Measurements from ENCODE around the gene POLR3E. TPM values are rescaled to one million over a fixed set of nuclear protein-coding genes. Genes with fewer than 3 reads are reported as not detected.

The POLR3E gene
- total and polyA plus RNA-seq, 2 experiments from 2014 or later: 23.5 to 62.5 TPM

GRCh38 chr16:22253272-22253671, 43.9 kb upstream of the POLR3E start:
- Histone ChIP-seq H3K4me2 (no peak overlapping the region), H3K4me3 (no peak overlapping the region), H4K20me1 (ENCODE audit: insufficient read depth, poor library complexity, severe bottlenecking) (no peaks in the 10 kb centered on the region), H3K27ac (no peak overlapping the region), H2AFZ (no peak overlapping the region), H3K27me3 (no peaks in the 10 kb centered on the region), H3K9me3 (ENCODE audit: low read depth) (no peaks in the 10 kb centered on the region), H3K79me2 (no peaks in the 10 kb centered on the region), H3K36me3 (replicated peaks; ENCODE audit: insufficient read depth, low read depth) (no peaks in the 10 kb centered on the region), H3K4me1 (ENCODE audit: insufficient read depth) (no peaks in the 10 kb centered on the region), H3K9me2 (replicated peaks; ENCODE audit: insufficient read depth) (no peaks in the 10 kb centered on the region)
- no peak for DNase-seq (ENCODE audit: low spot score)
- WGBS (ENCODE audit: low lambda C conversion rate, missing lambda C conversion rate): 97% methylated on average over 5 of the region's 5 CpGs
- TF ChIP-seq CTCF (IDR thresholded peaks at IDR 0.05; ENCODE audit: poor library complexity) (no peak), EZH2 (IDR thresholded peaks at IDR 0.05; ENCODE audit: borderline replicate concordance) (no peak), EZH2phosphoT487 (IDR thresholded peaks at IDR 0.05; ENCODE audit: low read depth, severe bottlenecking, unreplicated experiment) (no peak)

DNA sequence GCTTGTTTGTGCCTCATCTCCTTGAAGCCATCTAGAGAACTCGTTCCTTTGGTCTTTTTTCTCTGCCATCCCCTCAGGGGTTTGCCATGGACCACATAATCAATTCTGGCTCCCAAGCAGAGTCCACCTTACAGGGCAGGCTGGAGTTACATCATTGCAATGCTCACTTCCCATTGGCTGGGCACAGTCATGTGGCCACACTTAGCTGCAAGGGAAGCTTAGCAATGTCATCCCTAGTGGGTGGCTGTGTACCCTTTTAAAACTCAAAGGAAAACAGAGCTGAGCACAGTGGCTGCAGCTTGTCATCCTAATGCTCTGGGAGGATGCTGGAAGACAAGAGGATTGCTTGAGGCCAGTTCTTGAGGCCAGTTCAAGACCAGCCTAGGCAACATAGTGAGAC, 41.9 kb upstream of the POLR3E start:
- Histone ChIP-seq H4K20me1 (ENCODE audit: insufficient read depth, poor library complexity, severe bottlenecking) (no peaks in the 10 kb centered on the region), H3K4me1 (ENCODE audit: insufficient read depth) (no peaks in the 10 kb centered on the region), H3K27ac (no peak overlapping the region), H3K27me3 (no peaks in the 10 kb centered on the region), H3K9me2 (replicated peaks; ENCODE audit: insufficient read depth) (no peaks in the 10 kb centered on the region), H3K9me3 (ENCODE audit: low read depth) (no peaks in the 10 kb centered on the region), H3K4me2 (no peak overlapping the region), H3K79me2 (no peaks in the 10 kb centered on the region), H3K36me3 (replicated peaks; ENCODE audit: insufficient read depth, low read depth) (no peaks in the 10 kb centered on the region), H2AFZ (no peak overlapping the region), H3K4me3 (no peak overlapping the region)
- WGBS (ENCODE audit: low lambda C conversion rate, missing lambda C conversion rate): 100% methylated on average over 1 of the region's 1 CpG
- no peak for DNase-seq (ENCODE audit: low spot score)
- TF ChIP-seq EZH2 (IDR thresholded peaks at IDR 0.05; ENCODE audit: borderline replicate concordance) (no peak), CTCF (IDR thresholded peaks at IDR 0.05; ENCODE audit: poor library complexity) (no peak), EZH2phosphoT487 (IDR thresholded peaks at IDR 0.05; ENCODE audit: low read depth, severe bottlenecking, unreplicated experiment) (no peak)

GRCh38 chr16:22257440-22257839, 39.8 kb upstream of the POLR3E start:
- Histone ChIP-seq H3K27ac (no peak overlapping the region), H3K27me3 (no peaks in the 10 kb centered on the region), H3K4me2 (no peak overlapping the region), H3K4me3 (no peak overlapping the region), H3K79me2 (no peaks in the 10 kb centered on the region), H2AFZ (no peak overlapping the region), H3K9me3 (ENCODE audit: low read depth) (no peaks in the 10 kb centered on the region), H4K20me1 (ENCODE audit: insufficient read depth, poor library complexity, severe bottlenecking) (no peaks in the 10 kb centered on the region), H3K4me1 (ENCODE audit: insufficient read depth) (no peaks in the 10 kb centered on the region), H3K36me3 (replicated peaks; ENCODE audit: insufficient read depth, low read depth) (no peaks in the 10 kb centered on the region), H3K9me2 (replicated peaks; ENCODE audit: insufficient read depth) (no peaks in the 10 kb centered on the region)
- TF ChIP-seq EZH2phosphoT487 (IDR thresholded peaks at IDR 0.05; ENCODE audit: low read depth, severe bottlenecking, unreplicated experiment) (no peak), CTCF (IDR thresholded peaks at IDR 0.05; ENCODE audit: poor library complexity) (no peak), EZH2 (IDR thresholded peaks at IDR 0.05; ENCODE audit: borderline replicate concordance) (no peak)
- WGBS (ENCODE audit: low lambda C conversion rate, missing lambda C conversion rate): 94% methylated on average over 13 of the region's 13 CpGs
- DNase-seq (ENCODE audit: low spot score): no peak

DNA sequence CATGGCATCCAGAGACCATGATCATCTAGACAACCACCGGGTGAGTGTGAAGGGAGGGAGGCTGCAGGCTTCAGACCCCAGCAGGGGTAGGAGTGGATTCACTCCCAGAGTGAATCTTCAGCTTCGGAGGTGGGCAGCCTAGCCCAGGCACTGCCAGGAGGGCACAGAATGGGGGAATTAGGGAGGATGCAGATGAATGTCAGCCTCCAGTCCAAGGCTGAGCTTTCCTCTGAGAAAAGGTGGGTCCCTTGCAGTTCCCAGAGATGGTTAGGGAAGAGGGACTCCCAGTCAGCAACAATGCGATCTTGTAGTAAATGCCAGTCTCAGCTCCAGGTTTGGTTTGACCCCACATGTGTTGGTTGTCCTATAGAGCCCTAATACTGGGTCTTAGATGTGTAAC, 36.7 kb upstream of the POLR3E start:
- no peaks in the 10 kb centered on the region for H3K79me2 ChIP-seq
- H3K27ac ChIP-seq: no peak overlapping the region
- H3K4me2 ChIP-seq: no peak overlapping the region
- no peaks in the 10 kb centered on the region for H3K27me3 ChIP-seq
- H3K36me3 ChIP-seq (replicated peaks; ENCODE audit: insufficient read depth, low read depth): no peaks in the 10 kb centered on the region
- 94% methylated on average over 3 of the region's 3 CpGs for WGBS (ENCODE audit: low lambda C conversion rate, missing lambda C conversion rate)
- DNase-seq (ENCODE audit: low spot score): no peak
- TF ChIP-seq CTCF (IDR thresholded peaks at IDR 0.05; ENCODE audit: poor library complexity) (no peak), EZH2phosphoT487 (IDR thresholded peaks at IDR 0.05; ENCODE audit: low read depth, severe bottlenecking, unreplicated experiment) (no peak), EZH2 (IDR thresholded peaks at IDR 0.05; ENCODE audit: borderline replicate concordance) (no peak)
- no peaks in the 10 kb centered on the region for H3K9me3 ChIP-seq (ENCODE audit: low read depth)
- no peaks in the 10 kb centered on the region for H4K20me1 ChIP-seq (ENCODE audit: insufficient read depth, poor library complexity, severe bottlenecking)
- H3K4me3 ChIP-seq: no peak overlapping the region
- no peaks in the 10 kb centered on the region for H3K4me1 ChIP-seq (ENCODE audit: insufficient read depth)
- H3K9me2 ChIP-seq (replicated peaks; ENCODE audit: insufficient read depth): no peaks in the 10 kb centered on the region
- H2AFZ ChIP-seq: no peak overlapping the region
